ENCODE results near the gene GRIN2D.

Gene GRIN2D

GRCh38 chr19:48381178-48381950, 12.1 kb upstream of the GRIN2D start:
- no peak overlapping the region for H3K27ac ChIP-seq (ENCODE audit: extremely low read depth, low read depth, low read length)
- H3K9me3 ChIP-seq (ENCODE audit: control insufficient read depth, insufficient read depth, low read depth, low read length): no peaks in the 10 kb centered on the region
- H3K36me3 ChIP-seq (ENCODE audit: control insufficient read depth in 2 of 2, insufficient read depth in 1 of 2, low read length in 2 of 2): peaks cover 41 to 47% of the 10 kb centered on the region in 2 experiments
- CTCF ChIA-PET: interaction anchor here (0.9 to 2.0 kb wide), 2 partner anchors 10 to 61 kb away, joined by 3 to 14 read pairs; partner anchors contain the start of gene KDELR1
- no peaks in the 10 kb centered on the region for H3K4me1 ChIP-seq (ENCODE audit: control insufficient read depth, insufficient read depth, low read length)
- H3K4me3 ChIP-seq (ENCODE audit: low read depth, low read length): no peak overlapping the region
- TF ChIP-seq ZFP69B (tag by site-specific recombination; IDR thresholded peaks at IDR 0.05): no peak
- no peak for TF ChIP-seq ZNF404 (tag by site-specific recombination; IDR thresholded peaks at IDR 0.05)
- peak; percentile 48; the same call in 1 of the 2 replicates for TF ChIP-seq ZNF664 (tag by site-specific recombination; IDR thresholded peaks at IDR 0.05)
- TF ChIP-seq ZNF510 (tag by site-specific recombination; IDR thresholded peaks at IDR 0.05; ENCODE audit: insufficient replicate concordance): no peak
- POLR2A ChIA-PET: interaction anchor here (0.7 to 3.0 kb wide), 6 partner anchors 8 to 1332 kb away, joined by 3 to 14 read pairs (median 4); partner anchors contain the start of gene KDELR1

DNA sequence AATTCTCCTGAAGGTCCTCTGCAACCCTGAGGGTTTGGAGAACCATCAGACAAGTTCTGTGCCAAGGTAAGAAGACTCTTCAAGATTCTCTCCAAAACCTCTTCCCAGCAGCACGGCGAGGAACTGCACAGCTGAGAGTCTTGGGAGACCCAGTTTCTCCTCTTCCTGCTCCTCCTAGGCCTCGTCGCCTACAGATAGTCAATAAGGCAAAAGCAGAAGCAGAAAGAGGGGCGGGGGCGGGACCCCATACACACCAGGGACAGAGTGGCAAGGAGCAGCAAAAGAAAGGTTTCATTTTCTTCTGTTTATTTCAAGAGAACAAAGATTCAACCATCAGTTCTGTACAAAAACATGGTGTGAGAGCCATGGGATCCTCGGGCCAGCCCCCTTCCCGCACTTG, 11.2 kb upstream of the GRIN2D start:
- TF ChIP-seq SP2 (tag by site-specific recombination; IDR thresholded peaks at IDR 0.05): no peak
- no peak for TF ChIP-seq ZNF549 (tag by site-specific recombination; IDR thresholded peaks at IDR 0.05)
- no peak for TF ChIP-seq ZNF548 (tag by site-specific recombination; IDR thresholded peaks at IDR 0.05)
- TF ChIP-seq, protein P1, sequence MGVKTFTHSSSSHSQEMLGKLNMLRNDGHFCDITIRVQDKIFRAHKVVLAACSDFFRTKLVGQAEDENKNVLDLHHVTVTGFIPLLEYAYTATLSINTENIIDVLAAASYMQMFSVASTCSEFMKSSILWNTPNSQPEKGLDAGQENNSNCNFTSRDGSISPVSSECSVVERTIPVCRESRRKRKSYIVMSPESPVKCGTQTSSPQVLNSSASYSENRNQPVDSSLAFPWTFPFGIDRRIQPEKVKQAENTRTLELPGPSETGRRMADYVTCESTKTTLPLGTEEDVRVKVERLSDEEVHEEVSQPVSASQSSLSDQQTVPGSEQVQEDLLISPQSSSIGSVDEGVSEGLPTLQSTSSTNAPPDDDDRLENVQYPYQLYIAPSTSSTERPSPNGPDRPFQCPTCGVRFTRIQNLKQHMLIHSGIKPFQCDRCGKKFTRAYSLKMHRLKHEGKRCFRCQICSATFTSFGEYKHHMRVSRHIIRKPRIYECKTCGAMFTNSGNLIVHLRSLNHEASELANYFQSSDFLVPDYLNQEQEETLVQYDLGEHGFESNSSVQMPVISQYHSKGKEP (tag by site-specific recombination; IDR thresholded peaks at IDR 0.05): no peak
- TF ChIP-seq ZFP37 (tag by site-specific recombination; IDR thresholded peaks at IDR 0.05): no peak
- H3K4me1 ChIP-seq (ENCODE audit: control insufficient read depth, insufficient read depth, low read length): no peaks in the 10 kb centered on the region
- H3K27ac ChIP-seq (ENCODE audit: extremely low read depth, low read depth, low read length): no peak overlapping the region
- CTCF ChIA-PET: interaction anchor here (2.0 kb wide), 1 partner anchor 9 kb away, joined by 14 read pairs; the partner anchor contains the start of gene KDELR1
- POLR2A ChIA-PET: no interaction called here
- H3K9me3 ChIP-seq (ENCODE audit: control insufficient read depth, insufficient read depth, low read depth, low read length): no peaks in the 10 kb centered on the region
- H3K4me3 ChIP-seq (ENCODE audit: low read depth, low read length): no peak overlapping the region
- H3K36me3 ChIP-seq (ENCODE audit: control insufficient read depth in 2 of 2, insufficient read depth in 1 of 2, low read length in 2 of 2): peaks cover 50 to 57% of the 10 kb centered on the region in 2 experiments

DNA sequence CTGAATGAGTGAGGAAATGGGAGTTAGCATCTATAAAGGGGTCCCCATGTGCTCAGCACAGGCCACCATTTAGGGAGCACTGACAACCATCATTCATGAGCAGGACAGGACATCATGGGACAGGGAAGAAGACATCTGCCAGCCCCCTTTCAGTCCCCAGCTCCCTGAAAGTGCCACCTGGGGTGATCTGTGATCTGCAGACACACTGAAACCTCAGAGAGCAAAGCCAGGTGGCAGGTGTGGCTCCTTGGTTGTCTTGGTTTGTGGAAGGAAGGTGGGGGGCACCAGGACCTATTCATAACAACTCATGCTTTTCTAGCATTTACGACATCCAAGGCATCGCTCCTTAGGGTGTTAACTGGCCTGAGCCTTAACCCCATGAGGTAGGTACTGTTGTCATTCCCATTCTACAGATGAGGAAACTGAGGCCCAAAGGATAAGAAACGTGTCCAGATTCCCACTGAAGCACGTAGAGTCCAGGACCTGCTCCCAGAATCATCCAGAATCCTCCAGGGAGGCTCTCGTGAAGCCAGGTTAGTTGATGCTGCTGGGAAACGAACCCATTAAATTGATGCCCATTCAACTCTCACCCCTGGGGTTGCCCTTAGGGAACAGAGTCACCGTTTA, 7.9 kb upstream of the GRIN2D start:
- Histone ChIP-seq H3K27ac (ENCODE audit: extremely low read depth, low read depth, low read length) (no peak overlapping the region), H3K4me3 (ENCODE audit: low read depth, low read length) (no peak overlapping the region), H3K9me3 (ENCODE audit: control insufficient read depth, insufficient read depth, low read depth, low read length) (no peaks in the 10 kb centered on the region), H3K4me1 (ENCODE audit: control insufficient read depth, insufficient read depth, low read length) (no peaks in the 10 kb centered on the region), H3K36me3 (ENCODE audit: control insufficient read depth in 2 of 2, insufficient read depth in 1 of 2, low read length in 2 of 2) (peaks cover 74 to 80% of the 10 kb centered on the region in 2 experiments)
- POLR2A ChIA-PET: interaction anchor here (0.8 to 1.3 kb wide), 2 partner anchors 22 kb away, joined by 3 to 4 read pairs; partner anchors contain the start of genes SYNGR4 and TMEM143
- CTCF ChIA-PET: interaction anchor here (0.5 to 1.8 kb wide), 3 partner anchors 19 to 203 kb away, joined by 3 to 5 read pairs (median 4); no protein-coding TSS in a partner anchor
- TF ChIP-seq, protein P2, sequence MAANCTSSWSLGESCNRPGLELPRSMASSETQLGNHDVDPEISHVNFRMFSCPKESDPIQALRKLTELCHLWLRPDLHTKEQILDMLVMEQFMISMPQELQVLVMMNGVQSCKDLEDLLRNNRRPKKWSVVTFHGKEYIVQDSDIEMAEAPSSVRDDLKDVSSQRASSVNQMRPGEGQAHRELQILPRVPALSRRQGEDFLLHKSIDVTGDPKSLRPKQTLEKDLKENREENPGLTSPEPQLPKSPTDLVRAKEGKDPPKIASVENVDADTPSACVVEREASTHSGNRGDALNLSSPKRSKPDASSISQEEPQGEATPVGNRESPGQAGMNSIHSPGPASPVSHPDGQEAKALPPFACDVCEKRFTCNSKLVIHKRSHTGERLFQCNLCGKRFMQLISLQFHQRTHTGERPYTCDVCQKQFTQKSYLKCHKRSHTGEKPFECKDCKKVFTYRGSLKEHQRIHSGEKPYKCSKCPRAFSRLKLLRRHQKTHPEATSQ (tag by site-specific recombination; IDR thresholded peaks at IDR 0.05): no peak
- TF ChIP-seq ZNF514 (tag by site-specific recombination; IDR thresholded peaks at IDR 0.05): no peak
- no peak for TF ChIP-seq ZNF16 (tag by site-specific recombination; IDR thresholded peaks at IDR 0.05; ENCODE audit: low read depth)
- TF ChIP-seq ZNF544 (tag by site-specific recombination; IDR thresholded peaks at IDR 0.05): no peak
- no peak for TF ChIP-seq ZNF600 (tag by site-specific recombination; IDR thresholded peaks at IDR 0.05)
- no peak for TF ChIP-seq ZBTB8A (tag by site-specific recombination; IDR thresholded peaks at IDR 0.05)
- TF ChIP-seq BCL11B (tag by site-specific recombination; IDR thresholded peaks at IDR 0.05; ENCODE audit: low read depth): no peak
- no peak for TF ChIP-seq ZXDB (tag by site-specific recombination; IDR thresholded peaks at IDR 0.05)
- TF ChIP-seq, protein P3, sequence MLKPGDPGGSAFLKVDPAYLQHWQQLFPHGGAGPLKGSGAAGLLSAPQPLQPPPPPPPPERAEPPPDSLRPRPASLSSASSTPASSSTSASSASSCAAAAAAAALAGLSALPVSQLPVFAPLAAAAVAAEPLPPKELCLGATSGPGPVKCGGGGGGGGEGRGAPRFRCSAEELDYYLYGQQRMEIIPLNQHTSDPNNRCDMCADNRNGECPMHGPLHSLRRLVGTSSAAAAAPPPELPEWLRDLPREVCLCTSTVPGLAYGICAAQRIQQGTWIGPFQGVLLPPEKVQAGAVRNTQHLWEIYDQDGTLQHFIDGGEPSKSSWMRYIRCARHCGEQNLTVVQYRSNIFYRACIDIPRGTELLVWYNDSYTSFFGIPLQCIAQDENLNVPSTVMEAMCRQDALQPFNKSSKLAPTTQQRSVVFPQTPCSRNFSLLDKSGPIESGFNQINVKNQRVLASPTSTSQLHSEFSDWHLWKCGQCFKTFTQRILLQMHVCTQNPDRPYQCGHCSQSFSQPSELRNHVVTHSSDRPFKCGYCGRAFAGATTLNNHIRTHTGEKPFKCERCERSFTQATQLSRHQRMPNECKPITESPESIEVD (tag by site-specific recombination; IDR thresholded peaks at IDR 0.05): no peak
- no peak for TF ChIP-seq ZNF37A (tag by site-specific recombination; IDR thresholded peaks at IDR 0.05)
- TF ChIP-seq HIC1 (tag by site-specific recombination; IDR thresholded peaks at IDR 0.05): no peak
- TF ChIP-seq MYNN (tag by site-specific recombination; IDR thresholded peaks at IDR 0.05; ENCODE audit: borderline replicate concordance): no peak
- TF ChIP-seq ZNF473 (tag by site-specific recombination; IDR thresholded peaks at IDR 0.05): no peak
- TF ChIP-seq ZNF785 (tag by site-specific recombination; IDR thresholded peaks at IDR 0.05): no peak
